PC-9 (cell line): ENCODE data around the gene DENND1A. TPM values are rescaled to one million over a fixed set of nuclear protein-coding genes. Genes with fewer than 3 reads are reported as not detected.

ENCODE experiments used
- BruUV-seq: library from RNA; stranded (reverse); fragments of 400-500 nt; replicated peaks from 2 replicates; lab custom pipeline; 2021; lab: Mats Ljungman, UMichigan
- CTCF ChIA-PET: fragments of 300-600 bp; sonication (Branson Sonifier 250); formaldehyde crosslinking; loops from one replicate; lab custom pipeline; 2022; ENCODE audit warnings: antibody characterized with exemption; lab: Charles Lee
- POLR2A ChIA-PET: fragments of 300-600 bp; sonication (Branson Sonifier 250); formaldehyde crosslinking; loops from one replicate; lab custom pipeline; 2022; ENCODE audit warnings: antibody characterized with exemption; ENCODE audit not compliant: unreplicated experiment; lab: Charles Lee
- DNase-seq, 2 experiments: peaks; one replicate each; pipeline versions ENCODE4 v3.0.0 to v3.0.0-alpha.2; 2015 to 2022; ENCODE audit warnings: mixed read lengths in 1 of 2
- H2AFZ ChIP-seq: fragments of 200-600 bp; sonication (generic); 2 replicates; pipeline ENCODE4 v1.8.1; 2017; ENCODE audit warnings: antibody characterized with exemption
- H3F3A ChIP-seq: fragments of 200-600 bp; sonication (generic); 2 replicates; pipeline ENCODE4 v1.8.1; 2017; ENCODE audit warnings: antibody characterized with exemption, mild to moderate bottlenecking, low read depth; ENCODE audit not compliant: insufficient read depth
- H3K27ac ChIP-seq: fragments of 200-600 bp; sonication (generic); 2 replicates; pipeline ENCODE4 v1.6.1; 2016; ENCODE audit warnings: mixed run types
- H3K27me3 ChIP-seq: fragments of 200-600 bp; sonication (generic); 2 replicates; pipeline ENCODE4 v1.6.1; 2016; ENCODE audit warnings: low read depth, mixed run types; ENCODE audit not compliant: insufficient read depth
- H3K36me3 ChIP-seq: fragments of 200-600 bp; sonication (generic); 2 replicates; pipeline ENCODE4 v1.6.1; 2016; ENCODE audit warnings: low read depth, mixed run types
- H3K4me1 ChIP-seq: fragments of 200-600 bp; sonication (generic); replicated peaks from 2 replicates; pipeline ENCODE4 v1.6.1; 2016; ENCODE audit warnings: mixed run types; ENCODE audit not compliant: insufficient read depth
- H3K4me2 ChIP-seq: fragments of 200-600 bp; sonication (generic); 2 replicates; pipeline ENCODE4 v1.6.1; 2017; ENCODE audit warnings: mixed run types
- H3K4me3 ChIP-seq: fragments of 200-600 bp; sonication (generic); 2 replicates; pipeline ENCODE4 v1.6.1; 2016; ENCODE audit warnings: mixed run types
- H3K79me2 ChIP-seq: fragments of 200-600 bp; sonication (generic); 2 replicates; pipeline ENCODE4 v1.6.1; 2017; ENCODE audit warnings: low read depth, mixed run types
- H3K9me2 ChIP-seq: fragments of 200-600 bp; sonication (generic); 2 replicates; pipeline ENCODE4 v1.8.1; 2017; ENCODE audit warnings: mild to moderate bottlenecking; ENCODE audit not compliant: insufficient read depth
- H3K9me3 ChIP-seq: fragments of 200-600 bp; sonication (generic); 2 replicates; pipeline ENCODE4 v1.8.1; 2016; ENCODE audit warnings: low read depth; ENCODE audit not compliant: insufficient read depth
- H4K20me1 ChIP-seq: fragments of 200-600 bp; sonication (generic); 2 replicates; pipeline ENCODE4 v1.8.1; 2017; ENCODE audit not compliant: insufficient read depth
- EZH2 ChIP-seq: fragments of 200-600 bp; sonication (generic); IDR thresholded peaks from 2 replicates; pipeline ENCODE4 v1.8.0; 2017; ENCODE audit warnings: antibody characterized with exemption, low read depth
- intact Hi-C: fragments of 100-400 bp; cut with micrococcal nuclease; formaldehyde crosslinking; loops from one replicate; pipeline ENCODE4 v1.10.0; 2022; ENCODE audit not compliant: unreplicated experiment
- total RNA-seq: library from RNA; stranded (reverse); gene quantifications from 2 replicates; pipeline ENCODE4 v1.2.3, GENCODE V29; 2021
- TF ChIP-seq, protein P1 (sequence below): fragments of 200-600 bp; sonication (generic); conservative IDR thresholded peaks from 2 replicates; pipeline ENCODE4 v1.6.1; 2017; ENCODE audit warnings: mixed run types, antibody characterized with exemption, mild to moderate bottlenecking, moderate library complexity

The DENND1A gene
- total RNA-seq, 1 experiment from 2014 or later = 37.7 TPM

DNA sequence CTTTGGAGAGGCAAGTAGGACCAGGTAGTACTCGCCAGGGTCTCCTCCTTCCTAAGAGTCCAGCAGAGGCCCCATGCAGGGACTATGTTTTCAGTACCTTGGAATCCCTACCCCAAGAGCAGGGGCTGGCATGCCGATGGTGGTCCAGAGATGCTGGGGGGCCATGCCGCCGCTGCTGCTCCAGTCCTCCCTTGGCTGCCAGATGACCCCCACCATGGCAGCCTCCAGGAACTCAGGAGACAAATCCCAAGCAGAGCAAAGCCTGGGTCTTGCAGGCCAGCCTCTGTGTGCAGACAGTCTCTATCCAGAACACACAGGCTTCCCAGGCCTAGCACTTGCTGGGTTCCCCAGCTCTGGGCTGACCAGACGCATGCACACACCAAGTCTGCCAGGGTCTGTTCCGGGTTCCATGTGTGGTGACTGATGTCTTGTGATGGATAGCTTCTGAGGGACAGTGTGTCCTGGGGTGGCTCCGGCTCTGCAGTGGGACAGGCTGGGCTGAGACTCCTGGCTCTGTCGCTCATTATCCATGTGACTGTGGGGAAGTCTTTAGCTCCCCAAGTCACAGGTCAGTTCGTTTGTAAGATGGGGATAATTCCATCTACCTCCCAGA is 446.6 kb downstream of the DENND1A start:
- no peak overlapping the region for H2AFZ ChIP-seq
- CTCF ChIA-PET = no interaction called here
- POLR2A ChIA-PET = no interaction called here

DNA sequence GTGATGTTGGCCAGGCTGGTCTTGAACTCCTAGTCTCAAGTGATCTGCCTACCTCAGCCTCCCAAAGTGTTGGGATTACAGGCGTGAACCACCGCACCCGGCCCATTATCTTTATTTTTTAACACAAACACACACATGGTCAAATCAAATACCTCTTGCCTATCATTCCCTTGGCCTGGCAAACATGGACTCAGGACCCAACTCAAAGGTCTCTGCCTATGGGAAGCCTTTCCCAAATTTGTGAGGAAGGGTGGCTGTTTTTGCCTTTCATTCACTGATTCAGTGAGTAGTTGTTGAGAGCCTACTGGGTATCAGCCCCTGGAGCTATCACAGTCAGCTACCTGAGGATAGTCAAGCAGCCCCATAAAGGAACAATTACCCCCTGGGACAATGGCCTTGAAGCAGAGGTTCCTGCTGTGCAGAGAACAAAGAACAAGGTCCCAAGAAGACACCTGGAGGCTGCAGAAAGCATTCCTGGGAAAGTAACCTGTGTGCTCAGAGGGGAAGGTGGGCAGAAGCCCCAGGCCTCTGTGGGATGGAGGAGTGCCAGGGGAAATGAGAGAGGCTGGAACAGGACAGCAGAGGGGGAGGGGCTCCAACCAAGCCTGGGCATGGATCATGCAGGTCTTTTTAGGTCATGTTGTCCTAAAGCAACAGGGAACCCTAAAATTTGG is 447.5 kb downstream of the DENND1A start:
- TF ChIP-seq, protein P1, sequence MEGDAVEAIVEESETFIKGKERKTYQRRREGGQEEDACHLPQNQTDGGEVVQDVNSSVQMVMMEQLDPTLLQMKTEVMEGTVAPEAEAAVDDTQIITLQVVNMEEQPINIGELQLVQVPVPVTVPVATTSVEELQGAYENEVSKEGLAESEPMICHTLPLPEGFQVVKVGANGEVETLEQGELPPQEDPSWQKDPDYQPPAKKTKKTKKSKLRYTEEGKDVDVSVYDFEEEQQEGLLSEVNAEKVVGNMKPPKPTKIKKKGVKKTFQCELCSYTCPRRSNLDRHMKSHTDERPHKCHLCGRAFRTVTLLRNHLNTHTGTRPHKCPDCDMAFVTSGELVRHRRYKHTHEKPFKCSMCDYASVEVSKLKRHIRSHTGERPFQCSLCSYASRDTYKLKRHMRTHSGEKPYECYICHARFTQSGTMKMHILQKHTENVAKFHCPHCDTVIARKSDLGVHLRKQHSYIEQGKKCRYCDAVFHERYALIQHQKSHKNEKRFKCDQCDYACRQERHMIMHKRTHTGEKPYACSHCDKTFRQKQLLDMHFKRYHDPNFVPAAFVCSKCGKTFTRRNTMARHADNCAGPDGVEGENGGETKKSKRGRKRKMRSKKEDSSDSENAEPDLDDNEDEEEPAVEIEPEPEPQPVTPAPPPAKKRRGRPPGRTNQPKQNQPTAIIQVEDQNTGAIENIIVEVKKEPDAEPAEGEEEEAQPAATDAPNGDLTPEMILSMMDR = no peak
- TF ChIP-seq EZH2 = no peak
- BruUV-seq = no TSS peak
- Histone ChIP-seq H3K79me2 (no peaks in the 10 kb centered on the region), H3K4me1 (no peaks in the 10 kb centered on the region), H3K36me3 (no peaks in the 10 kb centered on the region), H3K9me2 (no peaks in the 10 kb centered on the region), H3K4me2 (no peak overlapping the region), H3F3A (no peaks in the 10 kb centered on the region), H4K20me1 (no peaks in the 10 kb centered on the region), H3K9me3 (no peaks in the 10 kb centered on the region), H3K27ac (no peak overlapping the region), H3K4me3 (no peak overlapping the region), H3K27me3 (no peaks in the 10 kb centered on the region), H2AFZ (no peak overlapping the region)
- intact Hi-C loops = no loop called here
- CTCF ChIA-PET = no interaction called here
- POLR2A ChIA-PET = no interaction called here
- no peak for DNase-seq

More for the DNA sequence above, 446.6 kb downstream of the DENND1A start:
- no peaks in the 10 kb centered on the region for H3K27me3 ChIP-seq
- no peaks in the 10 kb centered on the region for H3K4me1 ChIP-seq
- no peaks in the 10 kb centered on the region for H3K79me2 ChIP-seq
- H3K4me2 ChIP-seq = no peak overlapping the region
- intact Hi-C loops = no loop called here
- no peak for DNase-seq
- TF ChIP-seq, protein P1 = no peak
- TF ChIP-seq EZH2 = no peak
- no TSS peak for BruUV-seq
- H3K9me3 ChIP-seq = no peaks in the 10 kb centered on the region
- H3K27ac ChIP-seq = no peak overlapping the region
- no peaks in the 10 kb centered on the region for H4K20me1 ChIP-seq
- H3F3A ChIP-seq = no peaks in the 10 kb centered on the region
- H3K36me3 ChIP-seq = no peaks in the 10 kb centered on the region
- no peaks in the 10 kb centered on the region for H3K9me2 ChIP-seq
- H3K4me3 ChIP-seq = no peak overlapping the region

DNA sequence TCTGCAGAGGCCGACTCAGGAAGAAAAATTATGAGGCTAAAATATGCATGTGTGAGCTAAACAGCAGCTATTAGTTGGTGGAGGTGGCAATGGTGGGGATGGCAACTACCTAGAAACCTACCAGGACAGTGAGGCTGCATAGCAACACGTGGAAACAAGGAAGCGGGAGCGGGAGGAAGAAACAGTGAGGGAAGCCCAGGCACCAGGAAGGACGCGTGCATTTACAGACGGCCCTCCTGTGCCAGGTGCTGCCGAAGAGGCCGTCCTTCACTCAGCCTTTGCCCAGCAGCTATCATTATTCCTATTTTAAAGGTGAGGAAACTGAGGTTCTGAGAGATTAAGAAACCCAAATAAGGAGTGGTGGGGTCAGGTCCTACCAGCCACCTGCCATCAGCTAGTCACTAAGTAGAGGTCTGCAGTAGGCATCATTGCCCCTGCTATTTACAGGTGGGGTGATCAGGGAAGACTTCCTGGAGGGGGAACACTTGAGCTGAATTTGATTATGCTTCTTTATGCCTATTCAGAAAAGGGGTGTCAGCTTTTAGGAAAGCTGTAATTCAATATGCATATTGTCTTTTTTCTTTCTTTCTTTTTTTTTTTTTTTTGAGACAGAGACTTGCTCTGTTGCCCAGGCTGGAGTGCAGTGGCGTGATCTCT is 448.6 kb downstream of the DENND1A start:
- no peaks in the 10 kb centered on the region for H3K27me3 ChIP-seq
- no TSS peak for BruUV-seq
- H3K27ac ChIP-seq = no peak overlapping the region
- no peak overlapping the region for H3K4me3 ChIP-seq
- ChIA-PET CTCF (interaction anchor here (0.6 kb wide), 1 partner anchor 12 kb away, joined by 3 read pairs; no protein-coding TSS in a partner anchor), POLR2A (interaction anchor here (0.6 kb wide), 2 partner anchors 75 to 263 kb away, joined by 5 to 6 read pairs; no protein-coding TSS in a partner anchor)
- H3K4me2 ChIP-seq = no peak overlapping the region
- H3K4me1 ChIP-seq = no peaks in the 10 kb centered on the region
- no peaks in the 10 kb centered on the region for H4K20me1 ChIP-seq
- H3K9me2 ChIP-seq = no peaks in the 10 kb centered on the region
- H3K36me3 ChIP-seq = no peaks in the 10 kb centered on the region
- intact Hi-C loops = no loop called here
- H3F3A ChIP-seq = no peaks in the 10 kb centered on the region
- no peak for TF ChIP-seq EZH2
- TF ChIP-seq, protein P1 = no peak
- no peaks in the 10 kb centered on the region for H3K79me2 ChIP-seq
- no peak for DNase-seq
- H2AFZ ChIP-seq = no peak overlapping the region
- no peaks in the 10 kb centered on the region for H3K9me3 ChIP-seq
